Stomach smooth muscle (tissue), 2 donors: ENCODE results near the gene HIF3A.
"Not testable (repeated sequence)": the region's sequence is repeated elsewhere in the genome, so short reads cannot be mapped to it uniquely, and the experiment has no call there.

Experiments
- H3K27ac ChIP-seq: one replicate; pipeline ENCODE4 v1.7.0; 2013; ENCODE audit warnings: mild to moderate bottlenecking, low read length, inconsistent platforms
- H3K27me3 ChIP-seq, 2 donors: one replicate each; pipeline ENCODE4 v1.7.0; 2013; ENCODE audit warnings: low read length in 2 of 2; ENCODE audit not compliant: insufficient read depth in 2 of 2, control insufficient read depth in 1 of 2
- H3K36me3 ChIP-seq, 2 donors: one replicate each; pipeline ENCODE4 v1.7.0; 2013; ENCODE audit warnings: low read length in 2 of 2; ENCODE audit not compliant: control insufficient read depth in 2 of 2, insufficient read depth in 2 of 2
- H3K4me1 ChIP-seq: one replicate; pipeline ENCODE4 v1.7.0; 2013; ENCODE audit warnings: low read length; ENCODE audit not compliant: control insufficient read depth, insufficient read depth
- H3K4me3 ChIP-seq, 2 donors: one replicate each; pipeline ENCODE4 v1.7.0; 2013; ENCODE audit warnings: low read length in 2 of 2
- H3K9ac ChIP-seq, 2 donors: one replicate each; pipeline ENCODE4 v1.7.0; 2013; ENCODE audit warnings: low read length in 2 of 2, mild to moderate bottlenecking in 1 of 2
- H3K9me3 ChIP-seq, 2 donors: one replicate each; pipeline ENCODE4 v1.7.0; 2013; ENCODE audit warnings: low read length in 2 of 2; ENCODE audit not compliant: control insufficient read depth in 2 of 2
- donor health status: healthy.
- donor health status: Pancreatic carcinoma.

The HIF3A gene

GRCh38 chr19:46296722-46297461 is at the start of gene HIF3A:
Gene HIF3A, plus strand, starts transcription at chr19:46297042. Its CDS starts 35 bp downstream, at chr19:46297077.
- peak within 1 kb of the TSS; percentile 99 for H3K27ac ChIP-seq
- H3K9ac ChIP-seq = peak within 1 kb of the TSS; percentile 90 to 95
- H3K4me3 ChIP-seq = peak within 1 kb of the TSS; percentile 86 to 88

GRCh38 chr19:46250076-46250735 is 46.6 kb upstream of the HIF3A start:
- Histone ChIP-seq H3K36me3 (no peaks in the 10 kb centered on the region), H3K27me3 (peaks cover 4% of the 10 kb centered on the region in 2 donors), H3K9ac (no peak overlapping the region), H3K27ac (no peak overlapping the region), H3K9me3 (no peaks in the 10 kb centered on the region), H3K4me1 (no peaks in the 10 kb centered on the region), H3K4me3 (no peak overlapping the region)

More at GRCh38 chr19:46296722-46297461, at the start of gene HIF3A:
- H3K36me3 ChIP-seq = no peaks in the 10 kb centered on the region
- H3K27me3 ChIP-seq = no peaks in the 10 kb centered on the region
- no peaks in the 10 kb centered on the region for H3K9me3 ChIP-seq
- peaks cover 37% of the 10 kb centered on the region for H3K4me1 ChIP-seq

- H3K9ac ChIP-seq = no peak overlapping the region
- no peaks in the 10 kb centered on the region for H3K9me3 ChIP-seq
- H3K4me3 ChIP-seq = no peak overlapping the region
- peaks cover 4 to 6% of the 10 kb centered on the region in 2 donors for H3K27me3 ChIP-seq
- H3K36me3 ChIP-seq = no peaks in the 10 kb centered on the region
- no peaks in the 10 kb centered on the region for H3K4me1 ChIP-seq
- H3K27ac ChIP-seq = no peak overlapping the region
These were observed 45.4 kb upstream of the HIF3A start for GRCh38 chr19:46251416-46251815.

- no peaks in the 10 kb centered on the region for H3K4me1 ChIP-seq
- H3K27me3 ChIP-seq = peaks cover 5 to 6% of the 10 kb centered on the region in 2 donors
- no peak overlapping the region for H3K9ac ChIP-seq
- no peak overlapping the region for H3K4me3 ChIP-seq
- H3K27ac ChIP-seq = no peak overlapping the region
- no peaks in the 10 kb centered on the region for H3K36me3 ChIP-seq
- no peaks in the 10 kb centered on the region for H3K9me3 ChIP-seq
These were observed 42.1 kb upstream of the HIF3A start for GRCh38 chr19:46254776-46255175.

GRCh38 chr19:46256855-46257254 is 40.0 kb upstream of the HIF3A start:
- Histone ChIP-seq H3K36me3 (no peaks in the 10 kb centered on the region), H3K27ac (no peak overlapping the region), H3K9me3 (no peaks in the 10 kb centered on the region), H3K9ac (no peak overlapping the region), H3K4me3 (no peak overlapping the region), H3K27me3 (peaks cover 3 to 7% of the 10 kb centered on the region in 2 donors), H3K4me1 (no peaks in the 10 kb centered on the region)

- not testable (repeated sequence) for H3K9me3 ChIP-seq, H3K27ac ChIP-seq, H3K4me1 ChIP-seq, H3K27me3 ChIP-seq, H3K9ac ChIP-seq, H3K36me3 ChIP-seq, H3K4me3 ChIP-seq
These were observed 35.3 kb upstream of the HIF3A start for GRCh38 chr19:46261501-46261900.

GRCh38 chr19:46262684-46263296 is 34.1 kb upstream of the HIF3A start:
- not testable (repeated sequence) for H3K4me3 ChIP-seq, H3K9ac ChIP-seq, H3K4me1 ChIP-seq, H3K27me3 ChIP-seq, H3K36me3 ChIP-seq, H3K9me3 ChIP-seq, H3K27ac ChIP-seq

GRCh38 chr19:46264801-46265200 is 32.0 kb upstream of the HIF3A start:
- H3K27ac ChIP-seq = not testable (repeated sequence)

GRCh38 chr19:46265217-46265828 is 31.5 kb upstream of the HIF3A start:
- H3K36me3 ChIP-seq = no peaks in the 10 kb centered on the region
- no peak overlapping the region for H3K27ac ChIP-seq
- no peak overlapping the region for H3K9ac ChIP-seq
- no peaks in the 10 kb centered on the region for H3K9me3 ChIP-seq
- peaks cover 0 to 7% of the 10 kb centered on the region in 2 donors for H3K27me3 ChIP-seq
- H3K4me1 ChIP-seq = no peaks in the 10 kb centered on the region
- no peak overlapping the region for H3K4me3 ChIP-seq

More at GRCh38 chr19:46264801-46265200, 32.0 kb upstream of the HIF3A start:
- not testable (repeated sequence) for H3K9me3 ChIP-seq, H3K4me3 ChIP-seq, H3K36me3 ChIP-seq, H3K4me1 ChIP-seq, H3K9ac ChIP-seq, H3K27me3 ChIP-seq

GRCh38 chr19:46269101-46269500 is 27.7 kb upstream of the HIF3A start:
- Histone ChIP-seq H3K9me3 (no peaks in the 10 kb centered on the region), H3K9ac (no peak overlapping the region), H3K4me3 (no peak overlapping the region), H3K36me3 (no peaks in the 10 kb centered on the region), H3K4me1 (peaks cover 4% of the 10 kb centered on the region), H3K27me3 (peaks cover 0 to 2% of the 10 kb centered on the region in 2 donors), H3K27ac (no peak overlapping the region)
